Astrocyte (in vitro differentiated cells and primary cell): ENCODE results near the gene C3orf22. TPM values are rescaled to one million over a fixed set of nuclear protein-coding genes. Genes with fewer than 3 reads are reported as not detected.

Experiments
- DNase-seq: peaks from one replicate; pipeline ENCODE4 v3.0.0-alpha.2; 2010; ENCODE audit warnings: low read depth
- FAIRE-seq: peaks from 2 replicates; lab custom pipeline; 2011; peaks lifted over from hg19 to GRCh38; lab: Jason Lieb, UNC
- H2AFZ ChIP-seq: 2 replicates; pipeline ENCODE4 v1.6.0; 2012; ENCODE audit warnings: low read depth, low read length, inconsistent platforms
- H3K27ac ChIP-seq: 2 replicates; pipeline ENCODE4 v1.5.1; 2011; ENCODE audit warnings: low read depth, low read length, inconsistent platforms
- H3K27me3 ChIP-seq: 2 replicates; pipeline ENCODE4 v1.6.0; 2011; ENCODE audit warnings: low read length, inconsistent platforms; ENCODE audit not compliant: insufficient read depth
- H3K36me3 ChIP-seq: 2 replicates; pipeline ENCODE4 v1.5.1; 2011; ENCODE audit warnings: low read length, inconsistent platforms; ENCODE audit not compliant: insufficient read depth
- H3K4me1 ChIP-seq: 2 replicates; pipeline ENCODE4 v1.5.1; 2011; ENCODE audit warnings: low read length, inconsistent platforms; ENCODE audit not compliant: insufficient read depth
- H3K4me2 ChIP-seq: 2 replicates; pipeline ENCODE4 v1.6.0; 2012; ENCODE audit warnings: low read length, inconsistent platforms
- H3K4me3 ChIP-seq: 2 replicates; pipeline ENCODE4 v1.5.1; 2011; ENCODE audit warnings: low read depth, mild to moderate bottlenecking, low read length, inconsistent platforms; ENCODE audit not compliant: insufficient read depth
- H3K79me2 ChIP-seq: 2 replicates; pipeline ENCODE4 v1.6.0; 2012; ENCODE audit warnings: mild to moderate bottlenecking, low read length, inconsistent platforms; ENCODE audit not compliant: insufficient read depth
- H3K9ac ChIP-seq: 2 replicates; pipeline ENCODE4 v1.6.0; 2012; ENCODE audit warnings: mild to moderate bottlenecking, low read length, inconsistent platforms
- H3K9me3 ChIP-seq: 2 replicates; pipeline ENCODE4 v1.5.1; 2012; ENCODE audit warnings: low read depth, mild to moderate bottlenecking, low read length, inconsistent platforms; ENCODE audit not compliant: insufficient read depth
- H4K20me1 ChIP-seq: 2 replicates; pipeline ENCODE4 v1.6.0; 2012; ENCODE audit warnings: low read length, inconsistent platforms; ENCODE audit not compliant: insufficient read depth
- H3K27ac Mint-ChIP-seq: one replicate; pipeline ENCODE4 v1.8.0; 2021; ENCODE audit warnings: mild to moderate bottlenecking, mixed read lengths; ENCODE audit not compliant: unreplicated experiment
- H3K27me3 Mint-ChIP-seq: one replicate; pipeline ENCODE4 v1.8.0; 2021; ENCODE audit warnings: low read depth, mixed read lengths; ENCODE audit not compliant: unreplicated experiment
- H3K36me3 Mint-ChIP-seq: one replicate; pipeline ENCODE4 v1.8.0; 2021; ENCODE audit warnings: low read depth, mixed read lengths; ENCODE audit not compliant: unreplicated experiment
- H3K4me1 Mint-ChIP-seq: one replicate; pipeline ENCODE4 v1.8.0; 2021; ENCODE audit warnings: low read depth, mixed read lengths; ENCODE audit not compliant: unreplicated experiment
- H3K4me3 Mint-ChIP-seq: one replicate; pipeline ENCODE4 v1.8.0; 2021; ENCODE audit warnings: mild to moderate bottlenecking, moderate library complexity, mixed read lengths; ENCODE audit not compliant: unreplicated experiment
- H3K9me3 Mint-ChIP-seq: one replicate; pipeline ENCODE4 v1.8.0; 2021; ENCODE audit warnings: mild to moderate bottlenecking, mixed read lengths; ENCODE audit not compliant: unreplicated experiment
- CTCF ChIP-seq: IDR thresholded peaks from 2 replicates; pipeline ENCODE4 v1.5.1; 2011; ENCODE audit warnings: low read depth, mild to moderate bottlenecking, inconsistent platforms, low read length, moderate library complexity; ENCODE audit not compliant: insufficient read depth
- EZH2 ChIP-seq: IDR thresholded peaks from 2 replicates; pipeline ENCODE4 v1.6.1; 2012; ENCODE audit warnings: mild to moderate bottlenecking, low read length, inconsistent platforms; ENCODE audit not compliant: insufficient read depth
- total RNA-seq: library from RNA; stranded (reverse); gene quantifications from 2 replicates; pipeline ENCODE4 v1.2.1, GENCODE V29; 2021

The C3orf22 gene
- total RNA-seq, 1 donor from 2014 or later: not detected

GRCh38 chr3:126550488-126551051 lies 8.2 kb downstream of the C3orf22 start:
- no peaks in the 10 kb centered on the region for H3K4me1 ChIP-seq
- FAIRE-seq: no peak
- no peaks in the 10 kb centered on the region for H3K4me1 Mint-ChIP-seq
- no peaks in the 10 kb centered on the region for H4K20me1 ChIP-seq
- H3K79me2 ChIP-seq: no peaks in the 10 kb centered on the region
- H3K9ac ChIP-seq: no peak overlapping the region
- H2AFZ ChIP-seq: no peak overlapping the region
- DNase-seq: no peak
- H3K27me3 Mint-ChIP-seq: peaks cover 39% of the 10 kb centered on the region
- no peaks in the 10 kb centered on the region for H3K36me3 Mint-ChIP-seq
- H3K27ac Mint-ChIP-seq: no peak overlapping the region
- TF ChIP-seq EZH2 (no peak), CTCF (no peak)
- no peaks in the 10 kb centered on the region for H3K9me3 ChIP-seq
- no peaks in the 10 kb centered on the region for H3K36me3 ChIP-seq
- no peak overlapping the region for H3K4me2 ChIP-seq
- peaks cover 39% of the 10 kb centered on the region for H3K27me3 ChIP-seq
- H3K27ac ChIP-seq: no peak overlapping the region
- no peak overlapping the region for H3K4me3 Mint-ChIP-seq
- no peaks in the 10 kb centered on the region for H3K9me3 Mint-ChIP-seq
- H3K4me3 ChIP-seq: no peak overlapping the region

GRCh38 chr3:126549861-126550487 lies 8.8 kb downstream of the C3orf22 start:
- H3K27me3 Mint-ChIP-seq: peaks cover 45% of the 10 kb centered on the region
- Histone ChIP-seq H3K4me3 (no peak overlapping the region), H3K27me3 (peaks cover 42% of the 10 kb centered on the region), H3K9me3 (no peaks in the 10 kb centered on the region), H3K79me2 (no peaks in the 10 kb centered on the region), H3K4me2 (no peak overlapping the region), H3K9ac (no peak overlapping the region), H2AFZ (no peak overlapping the region), H4K20me1 (no peaks in the 10 kb centered on the region), H3K27ac (no peak overlapping the region), H3K4me1 (no peaks in the 10 kb centered on the region), H3K36me3 (no peaks in the 10 kb centered on the region)
- DNase-seq (no peak), FAIRE-seq (no peak)
- H3K36me3 Mint-ChIP-seq: no peaks in the 10 kb centered on the region
- no peak overlapping the region for H3K4me3 Mint-ChIP-seq
- H3K27ac Mint-ChIP-seq: no peak overlapping the region
- no peaks in the 10 kb centered on the region for H3K4me1 Mint-ChIP-seq
- no peak for TF ChIP-seq EZH2
- H3K9me3 Mint-ChIP-seq: no peaks in the 10 kb centered on the region

GRCh38 chr3:126548556-126549466 lies 9.9 kb downstream of the C3orf22 start:
- Mint-ChIP-seq H3K9me3 (no peaks in the 10 kb centered on the region), H3K4me3 (no peak overlapping the region), H3K27ac (no peak overlapping the region), H3K36me3 (no peaks in the 10 kb centered on the region), H3K27me3 (peaks cover 44% of the 10 kb centered on the region), H3K4me1 (no peaks in the 10 kb centered on the region)
- no peaks in the 10 kb centered on the region for H4K20me1 ChIP-seq
- H3K4me2 ChIP-seq: no peak overlapping the region
- TF ChIP-seq CTCF: no peak
- TF ChIP-seq EZH2: no peak
- H2AFZ ChIP-seq: no peak overlapping the region
- peaks cover 42% of the 10 kb centered on the region for H3K27me3 ChIP-seq
- no peak overlapping the region for H3K9ac ChIP-seq
- no peaks in the 10 kb centered on the region for H3K9me3 ChIP-seq
- no peaks in the 10 kb centered on the region for H3K79me2 ChIP-seq
- FAIRE-seq: no peak
- no peak for DNase-seq
- H3K4me3 ChIP-seq: no peak overlapping the region
- no peak overlapping the region for H3K27ac ChIP-seq
- H3K36me3 ChIP-seq: no peaks in the 10 kb centered on the region
- H3K4me1 ChIP-seq: no peaks in the 10 kb centered on the region
